ENCODE results near the gene CPSF4. TPM values are rescaled to one million over a fixed set of nuclear protein-coding genes. Genes with fewer than 3 reads are reported as not detected.

The CPSF4 gene
- total and polyA plus RNA-seq, 8 donors, result 15.2 to 42.5 (median 23.7) TPM

- DNase-seq, result no peak
- H3K4me1 ChIP-seq, result no peaks in the 10 kb centered on the region
- no peak for ATAC-seq
- H3K4me3 ChIP-seq, result no peak overlapping the region
- H3K27me3 ChIP-seq, result no peaks in the 10 kb centered on the region
- H3K27ac ChIP-seq, result no peak overlapping the region
- peaks cover 0 to 47% (median 9%) of the 10 kb centered on the region in 3 donors for H3K36me3 ChIP-seq
- 91 to 96% methylated on average over 5 of the region's 5 CpGs for WGBS, 2 donors
- TF ChIP-seq CTCF (IDR thresholded peaks at IDR 0.05), result no peak
- intact Hi-C loops (cut with DNase I), result no loop called here
- H3K9me3 ChIP-seq, result no peaks in the 10 kb centered on the region
- FAIRE-seq, result no peak
Measured at GRCh38 chr7:99449326-99449725, 10.6 kb downstream of the CPSF4 start.

GRCh38 chr7:99451936-99452335, 13.2 kb downstream of the CPSF4 start:
- no peak for TF ChIP-seq CTCF (IDR thresholded peaks at IDR 0.05)
- no peak for DNase-seq

GRCh38 chr7:99452541-99452940, 13.8 kb downstream of the CPSF4 start:
- ATAC-seq, result no peak
- no peak for FAIRE-seq
- H3K4me3 ChIP-seq, result no peak overlapping the region
- intact Hi-C loops (cut with DNase I), result no loop called here
- no peak overlapping the region for H3K27ac ChIP-seq
- H3K4me1 ChIP-seq, result no peaks in the 10 kb centered on the region
- no peak for DNase-seq
- no peaks in the 10 kb centered on the region for H3K27me3 ChIP-seq
- TF ChIP-seq CTCF (IDR thresholded peaks at IDR 0.05), result no peak
- H3K9me3 ChIP-seq, result no peaks in the 10 kb centered on the region
- WGBS, 2 donors, result 87 to 89% methylated on average over 12 to 13 of the region's 13 CpGs
- H3K36me3 ChIP-seq, result peaks cover 0 to 52% (median 9%) of the 10 kb centered on the region in 3 donors

More at GRCh38 chr7:99451936-99452335, 13.2 kb downstream of the CPSF4 start:
- 92 to 95% methylated on average over 8 of the region's 8 CpGs for WGBS, 2 donors
- Histone ChIP-seq H3K36me3 (peaks cover 0 to 49% (median 3%) of the 10 kb centered on the region in 3 donors), H3K9me3 (no peaks in the 10 kb centered on the region), H3K27me3 (no peaks in the 10 kb centered on the region), H3K4me3 (no peak overlapping the region), H3K27ac (no peak overlapping the region), H3K4me1 (no peaks in the 10 kb centered on the region)
- ATAC-seq (no peak), FAIRE-seq (no peak)
- intact Hi-C loops (cut with DNase I), result no loop called here

GRCh38 chr7:99453105-99453504, 14.4 kb downstream of the CPSF4 start:
- Histone ChIP-seq H3K4me3 (no peak overlapping the region), H3K27me3 (no peaks in the 10 kb centered on the region), H3K9me3 (no peaks in the 10 kb centered on the region), H3K27ac (no peak overlapping the region), H3K36me3 (peaks cover 0 to 52% (median 12%) of the 10 kb centered on the region in 3 donors), H3K4me1 (no peaks in the 10 kb centered on the region)
- no peak for ATAC-seq
- WGBS, 2 donors, result 77 to 78% methylated on average over 11 of the region's 11 CpGs
- intact Hi-C loops (cut with DNase I), result no loop called here
- DNase-seq, result no peak
- FAIRE-seq, result no peak
- no peak for TF ChIP-seq CTCF (IDR thresholded peaks at IDR 0.05)

- H3K9me3 ChIP-seq, result no peaks in the 10 kb centered on the region
- no peak for DNase-seq
- TF ChIP-seq CTCF (IDR thresholded peaks at IDR 0.05), result no peak
- no peaks in the 10 kb centered on the region for H3K27me3 ChIP-seq
- no peak for FAIRE-seq
- no peaks in the 10 kb centered on the region for H3K4me1 ChIP-seq
- intact Hi-C loops (cut with DNase I), result no loop called here
- no peak for ATAC-seq
- 78 to 80% methylated on average over 9 of the region's 9 CpGs for WGBS, 2 donors
- peaks cover 0 to 44% (median 12%) of the 10 kb centered on the region in 3 donors for H3K36me3 ChIP-seq
- no peak overlapping the region for H3K4me3 ChIP-seq
- no peak overlapping the region for H3K27ac ChIP-seq
Measured at GRCh38 chr7:99455874-99456273, 17.1 kb downstream of the CPSF4 start.
